GM12878 (cell line): ENCODE data around the gene ADGRD1. TPM values are rescaled to one million over a fixed set of nuclear protein-coding genes. Genes with fewer than 3 reads are reported as not detected.

Experiments used
- BHLHE40 ChIP-seq, 2 experiments: fragments of 450-650 bp in 1 of 2; IDR thresholded peaks; 2 replicates each; pipeline ENCODE4 v1.6.1; 2011 to 2017; ENCODE audit warnings: low read depth in 2 of 2, borderline replicate concordance in 1 of 2, improper control_type of control experiment in 1 of 2, low read length in 1 of 2, mild to moderate bottlenecking in 1 of 2
- CBX5 ChIP-seq: sonication (generic); IDR thresholded peaks from 2 replicates; pipeline ENCODE4 v1.6.1; 2016; ENCODE audit warnings: low read depth, moderate library complexity, mild to moderate bottlenecking, inconsistent platforms
- CTCF ChIP-seq, 3 experiments: IDR thresholded peaks in 2 of 3; conservative IDR thresholded peaks in 1 of 3; 2 replicates each; pipeline ENCODE4 v1.5.1; 2011; ENCODE audit warnings: low read depth in 3 of 3, low read length in 3 of 3, mild to moderate bottlenecking in 3 of 3, control low read depth in 2 of 3, moderate library complexity in 2 of 3, inconsistent platforms in 1 of 3, mixed read lengths in 1 of 3; ENCODE audit not compliant: control insufficient read depth in 2 of 3, insufficient read depth in 1 of 3; ENCODE audit errors: extremely low read depth in 1 of 3
- E2F8 ChIP-seq: fragments of 450-650 bp; IDR thresholded peaks from 2 replicates; pipeline ENCODE4 v1.6.1; 2018; ENCODE audit warnings: mild to moderate bottlenecking, low read depth, moderate library complexity; ENCODE audit not compliant: partially characterized antibody
- NFYB ChIP-seq: IDR thresholded peaks from 2 replicates; pipeline ENCODE4 v1.6.1; 2011; ENCODE audit warnings: low read depth, mild to moderate bottlenecking, low read length, improper control_type of control experiment, moderate library complexity; ENCODE audit not compliant: insufficient read depth
- NR2C1 ChIP-seq: fragments of 450-650 bp; IDR thresholded peaks from 2 replicates; pipeline ENCODE4 v1.6.1; 2017; ENCODE audit warnings: antibody characterized with exemption, mild to moderate bottlenecking, moderate library complexity
- NRF1 ChIP-seq: conservative IDR thresholded peaks from 2 replicates; pipeline ENCODE4 v1.6.1; 2011; ENCODE audit warnings: mild to moderate bottlenecking, low read depth, low read length, improper control_type of control experiment
- RUNX3 ChIP-seq: IDR thresholded peaks from 2 replicates; pipeline ENCODE4 v1.6.1; 2012; ENCODE audit warnings: low read length, inconsistent platforms
- SKIL ChIP-seq: fragments of 450-650 bp; IDR thresholded peaks from 2 replicates; pipeline ENCODE4 v1.6.1; 2017; ENCODE audit warnings: mild to moderate bottlenecking, low read depth, inconsistent platforms; ENCODE audit not compliant: poor library complexity, severe bottlenecking
- SMC3 ChIP-seq: IDR thresholded peaks from 2 replicates; pipeline ENCODE4 v1.6.1; 2011; ENCODE audit warnings: low read length, improper control_type of control experiment, borderline replicate concordance
- TARDBP ChIP-seq: IDR thresholded peaks from 2 replicates; pipeline ENCODE4 v1.6.1; 2016; ENCODE audit warnings: borderline replicate concordance
- ZNF592 ChIP-seq: fragments of 450-650 bp; IDR thresholded peaks from 2 replicates; pipeline ENCODE4 v1.6.1; 2017; ENCODE audit warnings: mild to moderate bottlenecking, moderate library complexity
- polyA plus RNA-seq, 11 experiments: library from polyadenylated mRNA; depleted of rRNA in 4 of 11; unstranded in 6 of 11; stranded (reverse) in 5 of 11; fragments of >200 nt; fragmentation: Nextera tagmentation in 4 of 11; fragmentation: Illumina TruSeq in 1 of 11; extraction: Ambion mirVana in 4 of 11; extraction: Trizol in 1 of 11; gene quantifications; 1 replicate in 1 of 11; 2 replicates in 10 of 11; pipeline versions ENCODE4 v1.2.1 to v1.2.3, GENCODE V29; 2011 to 2016; ENCODE audit warnings: inconsistent platforms in 2 of 11, missing spikeins in 2 of 11, low read depth in 1 of 11
- total RNA-seq, 4 experiments: library from RNA; depleted of rRNA in 3 of 4; stranded (reverse); fragments of >200 nt in 3 of 4; fragmentation: Illumina TruSeq in 1 of 4; extraction: Trizol in 1 of 4; gene quantifications; 2 replicates each; pipeline versions ENCODE4 v1.2.1 to v1.2.3, GENCODE V29; 2013 to 2021
- TF ChIP-seq, protein P1 (sequence below): IDR thresholded peaks from 2 replicates; pipeline ENCODE4 v1.6.1; 2011; ENCODE audit warnings: low read depth, mild to moderate bottlenecking, low read length, moderate library complexity, borderline replicate concordance; ENCODE audit errors: extremely low read depth

The ADGRD1 gene
- total and polyA plus RNA-seq, 10 of the 15 experiments (the other 5 are each of a cell fraction or from before 2014, with no cell fraction given), result 0.15 to 12.7 (median 1.2) TPM

DNA sequence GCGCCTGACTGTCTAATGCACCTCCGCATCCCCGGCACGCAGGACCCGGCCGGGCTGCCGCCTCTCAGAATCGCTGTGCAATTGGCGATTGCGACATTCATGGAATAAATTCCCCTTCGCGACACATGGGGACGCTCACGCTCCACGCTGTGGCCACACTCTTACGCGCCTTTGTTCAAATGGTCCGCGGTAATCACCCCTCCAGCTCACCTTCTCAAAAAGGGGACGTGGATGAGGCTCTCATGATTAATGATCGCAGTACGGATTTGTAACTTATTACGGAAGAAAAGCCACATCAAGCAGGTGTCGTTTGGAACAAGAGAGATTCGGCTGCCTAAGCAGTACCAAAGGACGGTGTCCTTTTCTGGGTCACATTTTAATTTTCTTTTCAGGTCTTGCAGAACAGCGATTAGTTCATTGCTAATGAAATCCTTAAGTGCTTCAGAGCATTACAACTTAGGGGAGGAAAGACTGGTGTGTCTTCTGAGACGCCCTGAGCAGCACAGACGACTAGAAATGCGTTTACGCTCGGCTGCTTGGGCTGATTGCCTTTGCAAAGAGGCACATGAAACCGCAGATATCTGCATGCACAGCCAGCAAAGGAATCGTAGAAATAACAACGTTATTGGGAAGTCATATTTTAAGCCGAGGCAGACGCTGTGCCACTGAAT, 37.3 kb upstream of the ADGRD1 start (continued):
- no peak for TF ChIP-seq NFYB
- no peak for TF ChIP-seq CBX5
- TF ChIP-seq SMC3, result peak; percentile 90
- no peak for TF ChIP-seq NRF1
- no peak for TF ChIP-seq NR2C1
- no peak for TF ChIP-seq E2F8
- TF ChIP-seq TARDBP, result no peak
- 0 out of 2 replicates have a peak, but pooled peaks have one; percentile 38 for TF ChIP-seq ZNF592
- peak; percentile 82 to 91 (median 86) for TF ChIP-seq CTCF (IDR thresholded peaks at IDR 0.05 in 2 of 3, conservative IDR thresholded peaks at IDR 0.05 in 1 of 3; ENCODE audit: control insufficient read depth in 2 of 3, extremely low read depth in 1 of 3, insufficient read depth in 1 of 3, low read depth in 3 of 3, low read length in 3 of 3)
- TF ChIP-seq RUNX3, result peak; percentile 33; the same call in 1 of the 2 replicates
- TF ChIP-seq BHLHE40 (IDR thresholded peaks at IDR 0.05; ENCODE audit: borderline replicate concordance in 1 of 2, low read depth in 2 of 2, low read length in 1 of 2), result 0 out of 4 replicates have a peak, but pooled peaks of 1 of the 2 experiments have one; percentile 7
- TF ChIP-seq, protein P1, sequence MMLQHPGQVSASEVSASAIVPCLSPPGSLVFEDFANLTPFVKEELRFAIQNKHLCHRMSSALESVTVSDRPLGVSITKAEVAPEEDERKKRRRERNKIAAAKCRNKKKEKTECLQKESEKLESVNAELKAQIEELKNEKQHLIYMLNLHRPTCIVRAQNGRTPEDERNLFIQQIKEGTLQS, result 0 out of 2 replicates have a peak, but pooled peaks have one; percentile 16
- no peak for TF ChIP-seq SKIL
